Amniotic epithelial cell (primary cell): ENCODE results near the gene RAET1E.
"Not testable (repeated sequence)": the region's sequence is repeated elsewhere in the genome, so short reads cannot be mapped to it uniquely, and the experiment has no call there.

Source experiments
- DNase-seq: peaks from one replicate; pipeline ENCODE4 v3.0.0-alpha.2; 2010; ENCODE audit warnings: low read depth

Gene RAET1E

GRCh38 chr6:149862424-149862738 lies 35.5 kb downstream of the RAET1E start:
- not testable (repeated sequence) for DNase-seq

GRCh38 chr6:149861603-149862423 lies 36.1 kb downstream of the RAET1E start:
- no peak for DNase-seq

GRCh38 chr6:149860834-149861602 lies 36.9 kb downstream of the RAET1E start:
- DNase-seq, result peak; percentile 52

- DNase-seq, result no peak
Measured at GRCh38 chr6:149860513-149860833, 37.4 kb downstream of the RAET1E start.

- no peak for DNase-seq
Measured at GRCh38 chr6:149859938-149860337, 38.0 kb downstream of the RAET1E start.

- peak; percentile 74 for DNase-seq
Measured at GRCh38 chr6:149859368-149859767, 38.5 kb downstream of the RAET1E start.

GRCh38 chr6:149857541-149857940 lies 40.4 kb downstream of the RAET1E start:
- DNase-seq, result no peak

- no peak for DNase-seq
Measured at GRCh38 chr6:149856256-149856994, 41.5 kb downstream of the RAET1E start.

- DNase-seq, result no peak
Measured at GRCh38 chr6:149855741-149856140, 42.2 kb downstream of the RAET1E start.

GRCh38 chr6:149855040-149855654 lies 42.8 kb downstream of the RAET1E start:
- DNase-seq, result peak; percentile 91

GRCh38 chr6:149854532-149854931 lies 43.4 kb downstream of the RAET1E start:
- no peak for DNase-seq

GRCh38 chr6:149854017-149854416 lies 43.9 kb downstream of the RAET1E start:
- not testable (repeated sequence) for DNase-seq

GRCh38 chr6:149852881-149853280 lies 45.0 kb downstream of the RAET1E start:
- DNase-seq, result no peak

GRCh38 chr6:149852180-149852579 lies 45.7 kb downstream of the RAET1E start:
- peak; percentile 72 for DNase-seq

- peak; percentile 86 for DNase-seq
Measured at GRCh38 chr6:149851461-149852110, 46.3 kb downstream of the RAET1E start.

GRCh38 chr6:149848343-149848742 lies 49.6 kb downstream of the RAET1E start:
- not testable (repeated sequence) for DNase-seq
